Fibroblast of gingiva (primary cell): ENCODE results near the gene AADACL4.
A peak's percentile ranks its signal among the peaks of the same experiment; 100 is the strongest.
"Not testable (repeated sequence)": the region's sequence is repeated elsewhere in the genome, so short reads cannot be mapped to it uniquely, and the experiment has no call there.

ENCODE experiments used
- DNase-seq: peaks from one replicate; pipeline ENCODE4 v3.0.0-alpha.2; 2011; ENCODE audit warnings: low read depth

The AADACL4 gene

DNA sequence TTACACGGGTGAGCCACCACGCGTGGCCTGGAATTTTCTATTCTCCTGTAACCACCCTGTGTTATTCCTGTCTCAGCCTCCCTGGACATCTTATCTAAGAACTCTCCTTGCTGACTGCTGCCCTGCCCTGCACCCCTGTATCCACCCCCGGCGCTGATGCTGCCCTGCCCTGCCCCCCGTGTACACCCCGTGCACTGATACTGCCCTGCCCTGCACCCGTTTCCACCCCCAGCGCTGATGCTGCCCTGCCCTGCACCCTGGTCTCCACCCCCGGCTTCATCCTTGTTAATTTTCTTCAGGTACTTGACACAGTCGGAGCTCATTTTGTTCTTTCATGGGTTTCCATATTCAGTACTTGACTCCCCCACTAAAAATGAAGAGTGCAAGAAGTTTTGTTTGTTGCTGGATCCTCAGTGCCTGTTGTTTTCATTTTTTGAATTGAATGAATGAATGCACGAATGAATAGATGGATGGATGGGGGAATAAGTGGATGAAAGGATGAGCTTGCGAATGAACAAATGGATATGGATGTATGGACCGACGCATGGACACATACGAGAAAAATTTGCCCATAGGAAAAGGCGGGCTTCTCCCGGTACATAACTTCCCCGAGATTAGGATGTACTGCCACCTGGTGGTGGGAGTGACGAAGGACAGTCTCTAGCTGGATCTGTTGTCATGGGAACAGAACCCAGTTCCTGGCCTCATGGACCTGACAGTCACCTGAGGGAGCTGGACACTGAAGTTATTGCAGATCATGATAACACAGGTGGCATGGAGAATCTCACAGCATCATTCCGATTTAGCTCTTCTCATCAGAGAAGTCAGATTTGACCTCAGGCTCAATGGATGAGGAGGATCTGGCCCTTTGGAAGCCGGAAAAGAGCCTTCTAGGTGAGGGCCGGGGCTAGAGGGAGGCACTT lies 14.9 kb downstream of the AADACL4 start:
- peak; percentile 57 for DNase-seq

DNA sequence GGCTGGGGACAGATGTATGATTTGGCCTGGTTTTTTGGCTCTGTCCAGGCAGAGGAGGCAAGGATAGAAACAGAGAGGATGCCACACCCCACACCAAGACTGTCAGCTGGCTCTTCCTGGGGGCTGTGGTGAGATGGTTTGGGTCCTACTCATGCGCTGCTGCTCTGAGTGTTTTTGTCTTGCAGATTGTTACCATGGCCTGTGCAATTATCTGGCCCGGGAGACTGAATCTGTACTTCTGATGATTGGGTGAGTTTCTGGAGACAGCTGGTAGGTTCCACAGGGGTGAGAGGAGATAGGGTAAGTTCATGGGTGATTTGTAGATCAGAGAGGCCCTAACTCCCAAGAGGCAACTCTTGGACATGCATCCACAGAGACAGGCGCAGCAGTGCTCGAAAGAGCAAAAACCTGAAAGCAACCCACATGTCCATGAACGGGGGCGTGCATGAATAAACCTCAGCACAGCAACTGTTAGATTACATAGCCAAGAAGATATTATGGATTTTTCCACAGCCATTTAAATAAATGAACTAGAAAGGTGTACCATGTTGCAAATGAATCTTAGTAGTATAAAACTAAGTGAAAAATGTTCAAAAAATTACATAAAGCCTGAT lies 17.8 kb downstream of the AADACL4 start:
- DNase-seq = no peak

DNA sequence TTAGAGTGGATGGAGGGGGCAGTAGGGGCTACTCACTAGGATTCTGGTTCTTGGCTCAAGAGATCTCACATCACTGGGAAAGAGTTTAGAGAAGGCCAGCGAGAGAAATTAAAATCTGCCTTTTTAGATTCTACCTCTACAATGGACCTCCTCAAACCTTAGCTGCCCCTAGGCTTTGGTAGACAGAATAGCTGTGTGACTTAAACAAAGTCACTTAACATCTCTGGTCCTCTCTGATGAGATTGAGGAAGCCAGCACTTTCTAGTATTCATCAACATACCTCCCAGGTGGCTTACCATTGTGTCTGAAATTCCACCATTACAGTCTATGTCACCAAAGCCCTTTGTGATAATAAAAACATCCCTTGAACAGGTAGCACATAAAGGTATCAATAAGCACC lies 18.7 kb downstream of the AADACL4 start:
- DNase-seq = no peak

DNA sequence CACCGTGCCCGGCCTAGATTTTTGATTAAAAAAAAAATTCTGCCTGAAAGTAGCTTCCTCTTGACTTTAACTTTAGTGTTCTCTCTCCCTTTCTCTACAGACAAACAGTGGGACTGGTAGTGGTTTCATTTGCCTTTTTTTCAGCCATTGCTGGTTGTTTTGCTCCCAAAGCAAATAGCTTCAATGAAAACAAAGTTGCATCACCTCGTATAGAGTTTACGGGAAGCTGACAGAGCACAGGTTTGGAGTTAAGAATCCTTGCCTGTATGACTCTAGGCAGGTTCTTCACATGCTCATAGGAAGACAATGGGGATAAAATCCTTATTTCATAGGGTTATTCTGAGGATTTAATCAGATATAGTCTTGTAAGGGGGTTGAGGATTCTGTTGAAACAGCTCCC lies 21.6 kb downstream of the AADACL4 start:
- no peak for DNase-seq

- no peak for DNase-seq
These were observed 22.4 kb downstream of the AADACL4 start for GRCh38 chr1:12666141-12666735.

DNA sequence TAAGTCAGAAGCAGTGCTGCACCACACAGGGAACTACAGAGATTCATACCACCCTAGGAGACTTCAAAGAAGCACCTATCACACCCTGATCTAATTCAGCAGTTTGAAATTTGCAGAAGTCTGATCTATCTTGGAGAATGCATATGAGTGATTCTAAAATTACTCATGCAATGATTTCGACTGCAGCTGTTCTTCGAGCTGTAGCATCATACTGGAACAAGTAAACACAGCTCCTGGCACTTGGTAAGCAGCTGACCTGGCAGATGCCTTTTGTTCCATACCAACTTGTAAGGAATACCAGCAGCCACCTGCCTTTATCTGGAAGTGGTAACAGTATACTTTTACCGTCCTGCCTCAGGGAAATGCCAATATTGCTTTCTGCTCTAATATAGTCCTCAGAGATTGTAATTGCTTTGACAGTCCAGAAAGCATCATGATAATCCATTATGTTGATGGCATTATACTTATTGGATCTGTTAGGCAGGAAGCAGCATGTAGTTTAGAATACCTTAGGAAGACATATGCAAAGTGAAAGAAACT lies 25.7 kb downstream of the AADACL4 start:
- DNase-seq = no peak

- no peak for DNase-seq
These were observed 30.5 kb downstream of the AADACL4 start for GRCh38 chr1:12674358-12674757.

- DNase-seq = not testable (repeated sequence)
These were observed 32.2 kb downstream of the AADACL4 start for GRCh38 chr1:12676122-12676521.

GRCh38 chr1:12677565-12677964 lies 33.7 kb downstream of the AADACL4 start:
- peak; percentile 4 for DNase-seq

GRCh38 chr1:12678350-12678749 lies 34.5 kb downstream of the AADACL4 start:
- DNase-seq = no peak

GRCh38 chr1:12678820-12679219 lies 34.9 kb downstream of the AADACL4 start:
- no peak for DNase-seq

GRCh38 chr1:12690156-12690555 lies 46.3 kb downstream of the AADACL4 start:
- DNase-seq = no peak

DNA sequence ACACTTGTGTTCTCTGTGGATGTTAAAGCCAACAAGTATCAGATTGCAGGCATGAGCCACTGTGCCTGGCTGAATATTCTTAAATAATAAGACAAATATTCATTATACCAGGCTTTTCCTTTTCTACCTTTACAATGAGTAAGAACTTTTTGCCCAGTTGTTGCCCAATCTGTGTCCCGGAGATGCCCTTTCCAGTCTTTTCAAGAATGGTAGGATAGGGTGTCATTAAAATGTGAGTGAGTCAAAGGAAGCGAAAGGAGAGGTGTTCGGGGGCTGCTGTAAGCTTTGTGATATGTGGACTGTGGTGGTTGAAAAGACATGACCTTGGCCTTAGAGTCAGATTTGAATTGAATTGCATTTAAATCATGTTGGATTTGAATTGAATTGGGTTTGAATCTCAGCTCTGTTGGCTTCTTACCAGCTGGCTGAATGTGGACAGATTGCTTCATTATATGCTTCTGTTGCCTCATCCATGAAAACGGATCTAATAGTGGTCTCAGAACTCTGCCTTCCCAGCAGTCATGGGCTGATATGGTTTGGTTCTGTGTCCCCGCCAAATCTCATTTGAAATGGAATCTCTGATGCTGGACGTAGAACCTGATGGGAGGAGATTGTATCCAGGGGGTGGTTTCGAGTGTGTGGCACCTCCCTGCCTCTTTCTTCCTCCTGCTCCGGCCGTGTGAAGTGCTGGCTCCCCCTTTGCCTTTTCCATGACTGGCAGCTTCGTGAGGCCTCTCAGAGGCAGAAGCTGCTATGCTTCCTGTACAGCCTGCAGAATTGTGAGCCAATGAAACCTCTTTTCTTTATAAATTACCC lies 49.3 kb downstream of the AADACL4 start:
- DNase-seq = peak; percentile 20

DNA sequence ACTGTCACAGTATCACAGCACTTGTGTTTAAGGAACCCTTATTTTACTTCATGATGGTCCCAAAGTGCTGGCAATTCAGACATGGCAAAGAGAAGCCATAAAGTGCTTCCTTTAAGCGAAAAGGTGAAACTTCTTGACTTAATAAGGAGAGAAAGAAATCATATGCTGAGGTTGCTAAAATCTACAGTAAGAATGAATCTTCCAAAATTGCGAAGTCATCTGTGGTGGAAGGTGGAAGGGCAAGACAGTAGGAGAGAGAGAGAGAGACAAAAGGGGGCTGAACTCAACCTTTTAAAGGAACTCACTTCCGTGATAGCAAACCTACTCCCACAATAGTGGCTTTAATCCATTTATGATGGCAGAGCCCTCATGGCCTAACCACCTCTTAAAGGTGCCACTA lies 52.8 kb downstream of the AADACL4 start:
- no peak for DNase-seq

GRCh38 chr1:12697397-12697796 lies 53.5 kb downstream of the AADACL4 start:
- DNase-seq = peak; percentile 3

DNA sequence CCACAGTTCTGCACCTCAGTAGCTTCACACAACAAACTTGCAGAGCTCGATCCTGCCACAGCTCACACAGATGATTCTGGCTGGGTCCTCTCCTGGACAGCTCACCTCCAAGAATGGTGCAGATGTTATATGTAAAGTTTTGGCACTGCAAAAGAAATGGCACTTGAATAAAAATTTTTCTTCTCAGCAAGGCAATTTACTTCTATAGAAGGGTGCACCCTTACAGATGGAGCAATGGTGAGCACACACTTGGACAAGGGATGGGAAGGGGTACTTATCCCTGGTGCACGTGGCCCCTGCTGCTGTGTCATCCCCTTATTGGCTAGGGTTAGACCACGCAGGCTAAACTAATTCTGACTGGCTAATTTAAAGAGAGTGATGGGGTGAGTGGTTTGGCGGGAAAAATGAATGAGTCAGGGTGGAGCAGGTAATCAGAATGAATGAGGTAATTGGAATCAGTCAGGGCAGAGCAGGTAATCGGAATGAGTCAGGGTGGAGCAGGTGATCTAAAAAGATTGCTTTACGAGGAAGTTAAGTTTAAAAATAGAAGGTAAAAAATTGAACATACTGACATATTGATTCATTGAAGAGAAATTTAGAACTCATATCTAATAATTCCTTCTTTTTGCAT lies 60.1 kb downstream of the AADACL4 start:
- DNase-seq = no peak

DNA sequence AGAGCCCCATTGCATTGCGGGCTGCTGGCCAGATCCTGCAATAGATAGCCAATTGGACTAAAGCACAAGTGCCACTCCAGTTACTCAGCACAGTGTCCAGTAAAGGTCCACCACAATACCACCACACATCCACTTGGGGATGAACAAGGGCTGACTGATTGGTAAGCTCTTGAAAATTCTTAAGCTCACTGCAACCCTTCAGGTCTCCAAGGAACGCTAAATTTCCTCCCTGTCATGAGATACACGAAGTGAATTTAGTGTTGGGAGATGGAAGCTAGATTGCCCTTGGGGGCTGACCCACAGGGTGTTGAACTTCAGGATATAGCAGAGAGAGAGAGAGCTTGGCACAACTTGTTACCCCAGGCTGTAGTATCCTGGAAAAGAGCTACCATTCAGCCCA lies 62.2 kb downstream of the AADACL4 start:
- no peak for DNase-seq

- no peak for DNase-seq
These were observed 64.7 kb downstream of the AADACL4 start for GRCh38 chr1:12708396-12709090.

GRCh38 chr1:12709091-12709491 lies 65.2 kb downstream of the AADACL4 start:
- no peak for DNase-seq

DNA sequence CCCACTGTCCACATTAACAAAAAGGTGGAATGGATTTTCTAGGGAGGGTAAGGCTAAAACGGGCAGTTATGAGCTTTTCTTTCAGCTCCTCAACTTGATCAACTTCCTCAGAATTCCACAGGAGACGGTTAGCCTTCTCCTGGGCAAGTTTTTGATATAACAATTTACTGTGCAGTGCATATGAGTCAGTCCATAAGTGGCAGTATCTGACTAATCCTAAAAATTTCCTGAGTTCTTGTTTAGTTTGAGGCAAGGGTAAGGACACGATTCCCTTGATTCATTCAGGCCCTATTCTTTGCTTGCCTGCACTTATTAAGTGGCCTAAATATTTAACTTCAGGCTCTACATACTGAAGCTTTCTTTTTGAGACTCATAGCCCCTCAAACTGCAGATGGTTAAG lies 65.8 kb downstream of the AADACL4 start:
- no peak for DNase-seq

- DNase-seq = no peak
These were observed 67.7 kb downstream of the AADACL4 start for GRCh38 chr1:12711536-12711935.
